ENCODE measurements around the gene INTS1.

INTS1 gene

GRCh38 chr7:1503816-1504775 is at the start of gene INTS1:
INTS1 (minus strand) TSS chr7:1504389; CDS start chr7:1503960, 429 bp downstream.
- DNase-seq, result peak in 1 of 2 experiments; percentile 39

- DNase-seq, result no peak
Measured at GRCh38 chr7:1553512-1554210, 49.5 kb upstream of the INTS1 start.

DNA sequence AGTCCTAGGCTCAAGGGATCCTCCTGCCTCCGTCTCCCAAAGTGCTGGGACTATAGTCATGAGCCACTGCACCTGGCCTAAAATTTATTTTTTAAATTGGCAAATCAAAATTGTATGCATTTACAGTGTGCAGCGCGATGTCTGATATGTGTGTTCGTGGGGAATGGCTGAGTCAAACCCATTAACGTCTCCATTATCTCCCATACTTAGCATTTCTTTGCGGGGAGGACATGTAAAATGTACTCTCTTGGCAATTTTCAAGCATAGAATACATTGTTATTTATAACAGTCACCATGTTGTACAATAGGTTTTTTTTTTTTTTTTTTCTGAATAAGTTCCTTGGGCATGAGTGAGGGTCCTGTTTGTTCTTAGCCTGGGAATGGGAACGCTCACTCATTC is 48.0 kb upstream of the INTS1 start:
- no peak for DNase-seq

DNA sequence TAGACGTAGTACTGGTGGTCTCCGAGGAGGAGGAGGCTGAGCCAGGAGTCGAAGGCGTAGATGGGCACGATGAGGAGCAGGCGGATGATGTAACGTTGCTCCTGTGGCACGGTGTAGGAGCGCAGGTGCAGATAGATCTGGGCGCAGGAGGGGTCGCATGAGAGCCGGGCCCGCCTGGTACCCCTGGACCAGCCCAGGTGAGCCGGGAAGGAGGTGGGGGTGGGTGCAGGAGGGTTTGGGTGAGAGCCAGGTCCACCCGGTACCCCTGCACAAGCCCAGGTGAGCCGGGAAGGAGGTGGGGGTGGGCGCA is 46.6 kb upstream of the INTS1 start:
- DNase-seq, result no peak

- no peak for DNase-seq
Measured at GRCh38 chr7:1550005-1550845, 46.0 kb upstream of the INTS1 start.

GRCh38 chr7:1549357-1550004 is 45.3 kb upstream of the INTS1 start:
- no peak for DNase-seq

- DNase-seq, result no peak
Measured at GRCh38 chr7:1548944-1549343, 44.8 kb upstream of the INTS1 start.

DNA sequence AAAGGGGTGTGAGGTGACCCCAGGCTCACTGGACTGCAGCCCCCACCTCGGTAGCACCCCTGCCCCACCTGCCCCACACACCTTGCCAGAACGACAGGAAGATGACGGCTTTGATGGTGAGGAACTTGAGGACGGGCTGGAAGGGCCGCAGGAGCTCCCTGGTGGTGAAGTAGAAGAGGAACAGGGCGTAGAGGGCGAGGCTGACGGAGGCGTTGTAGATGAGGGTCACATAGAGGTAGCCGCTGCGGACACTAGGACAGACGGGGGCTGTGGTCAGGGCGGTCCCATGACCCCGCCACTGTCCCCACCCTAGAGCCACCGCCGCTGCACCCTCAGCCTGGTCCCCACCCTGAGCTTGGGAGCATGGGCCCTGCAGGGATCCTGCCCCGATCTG is 44.2 kb upstream of the INTS1 start:
- no peak for DNase-seq

DNA sequence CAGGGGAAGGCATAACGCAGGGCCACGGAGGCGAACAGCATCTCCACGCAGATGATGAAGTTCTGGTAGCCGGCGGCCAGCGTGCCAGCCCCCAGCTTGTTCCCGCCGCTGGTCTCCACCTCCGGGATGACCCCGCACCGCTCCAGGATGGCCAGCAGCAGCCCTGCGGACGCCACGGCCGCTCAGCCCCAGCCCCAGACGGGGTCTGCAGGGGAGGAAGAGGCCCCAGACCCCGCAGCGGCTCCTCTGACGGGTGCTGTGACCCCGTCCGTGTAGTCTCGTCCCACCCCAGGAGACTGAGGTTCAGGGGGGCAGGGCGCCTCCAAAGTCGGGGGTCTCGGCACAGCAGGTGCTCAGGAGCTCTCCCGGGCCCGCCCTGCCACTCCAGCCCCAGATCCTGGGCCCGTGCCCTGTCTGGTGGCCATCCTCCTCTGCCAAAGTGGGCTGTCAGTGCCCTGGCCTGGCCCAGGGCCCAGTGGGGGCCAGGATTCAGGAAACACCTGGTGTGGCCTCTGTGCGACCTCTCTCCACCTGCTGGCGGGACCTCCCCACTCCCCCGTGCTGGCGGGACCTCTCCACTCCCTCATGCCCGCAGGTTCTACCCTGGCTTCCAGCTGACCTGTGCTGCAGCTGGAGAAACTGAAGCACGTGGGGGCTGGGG is 43.7 kb upstream of the INTS1 start:
- no peak for DNase-seq

- DNase-seq, result no peak
Measured at GRCh38 chr7:1546909-1547776, 43.0 kb upstream of the INTS1 start.

- DNase-seq, result no peak
Measured at GRCh38 chr7:1546274-1546908, 42.2 kb upstream of the INTS1 start.

DNA sequence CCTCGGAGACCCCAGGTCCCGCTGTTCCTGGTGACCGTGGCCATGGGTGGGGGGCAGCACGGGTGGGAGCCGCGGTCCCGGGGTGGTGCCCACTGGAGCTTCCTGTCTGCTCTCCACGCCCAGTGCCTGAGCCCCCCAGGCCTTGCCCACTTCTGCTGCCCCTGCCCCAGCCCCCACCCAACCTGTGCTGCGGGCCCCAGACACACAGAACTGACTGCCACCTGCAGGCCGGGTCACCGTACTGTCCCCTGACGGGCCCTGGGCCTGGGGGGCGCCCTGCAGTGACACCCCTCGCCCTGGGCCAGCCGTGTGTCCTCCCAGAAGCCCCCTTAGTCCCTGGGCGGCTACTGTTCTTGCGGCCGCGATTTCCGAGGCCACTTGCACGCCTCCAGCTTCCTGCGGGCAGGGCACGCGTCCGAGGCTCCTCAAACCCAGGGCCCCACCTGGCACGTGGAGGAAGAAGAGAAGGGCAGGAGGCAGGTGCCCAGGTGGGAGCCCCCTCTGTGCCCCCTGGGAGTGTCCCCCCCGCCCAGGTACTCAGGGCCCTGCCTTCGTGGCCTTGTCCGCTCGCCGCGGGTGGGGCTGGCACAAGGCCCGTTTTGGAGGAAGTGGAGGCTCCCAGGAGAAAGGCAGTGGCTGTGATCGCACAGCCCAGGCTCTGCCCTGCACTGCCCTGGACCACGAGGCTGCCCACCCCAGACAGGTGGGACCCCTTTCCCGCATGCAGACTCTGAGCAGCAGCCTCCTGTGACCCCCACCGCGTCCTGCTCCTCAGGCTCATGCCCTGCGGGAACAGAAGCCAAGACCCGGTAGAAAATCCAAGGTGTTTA is 41.4 kb upstream of the INTS1 start:
- DNase-seq, result no peak

GRCh38 chr7:1544896-1545416 is 40.8 kb upstream of the INTS1 start:
- DNase-seq, result no peak

GRCh38 chr7:1544178-1544895 is 40.1 kb upstream of the INTS1 start:
- DNase-seq, result no peak

- DNase-seq, result no peak
Measured at GRCh38 chr7:1543826-1544177, 39.6 kb upstream of the INTS1 start.

DNA sequence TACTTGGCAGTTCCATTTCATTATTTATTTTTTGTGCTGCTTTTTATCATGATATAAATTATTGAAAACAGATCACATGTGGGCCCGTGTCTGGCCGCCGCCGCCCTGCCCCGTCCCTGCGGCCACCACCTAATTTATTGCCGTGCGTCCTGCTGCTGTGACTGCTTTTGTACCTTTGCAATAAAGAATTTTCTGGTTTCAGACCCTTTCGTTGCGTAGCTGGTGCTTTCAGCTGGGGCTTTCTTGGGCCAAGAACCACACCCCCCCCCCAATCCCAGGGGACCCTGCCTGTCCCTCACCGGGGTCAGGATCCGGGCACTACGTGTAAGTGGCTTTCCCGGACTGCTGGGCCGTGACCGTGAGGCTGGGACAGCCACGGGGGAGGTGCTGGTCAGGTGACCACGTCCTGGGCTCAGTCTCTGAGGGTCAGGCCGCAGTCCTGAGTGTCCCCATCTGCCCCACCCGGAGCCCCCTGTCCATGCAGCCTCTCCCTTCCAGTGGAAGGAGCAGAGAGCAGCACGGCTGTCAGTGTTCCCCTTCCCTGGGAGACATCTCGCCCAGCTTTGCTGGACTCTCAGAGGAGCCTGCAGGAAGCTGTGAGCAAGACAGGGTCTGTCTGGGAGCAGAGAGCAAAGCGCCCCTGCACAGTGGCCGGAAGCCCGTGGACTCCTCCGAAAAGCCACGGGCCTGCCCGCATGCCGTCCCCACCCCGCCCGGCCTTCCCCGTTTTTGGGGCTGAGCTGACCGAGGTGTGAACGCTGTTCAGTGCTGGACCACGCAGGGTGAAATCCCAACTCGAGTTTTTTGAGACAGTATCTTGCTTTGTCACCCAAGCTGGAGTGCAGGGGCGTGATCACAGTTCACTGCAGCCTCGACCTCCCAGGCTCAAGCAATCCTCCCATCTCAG is 38.9 kb upstream of the INTS1 start:
- DNase-seq, result no peak

- DNase-seq, result no peak
Measured at GRCh38 chr7:1542329-1542728, 38.1 kb upstream of the INTS1 start.
